Measurements from ENCODE around the gene FGF23.

FGF23 gene

GRCh38 chr12:4379405-4379804, at the start of gene FGF23:
TSS of gene FGF23 (minus strand) at chr12:4379712. CDS start at chr12:4379582, 130 bp downstream.
- H3K9ac ChIP-seq (ENCODE audit: low read depth in 1 of 2, low read length in 2 of 2) = no peak within 1 kb of the TSS
- no peaks in the 10 kb centered on the region for H3K9me3 ChIP-seq (ENCODE audit: control insufficient read depth in 1 of 2, low read length in 2 of 2)
- H3K36me3 ChIP-seq (ENCODE audit: control insufficient read depth in 1 of 2, insufficient read depth in 2 of 2, low read length in 2 of 2) = no peaks in the 10 kb centered on the region
- H3K27me3 ChIP-seq (ENCODE audit: control insufficient read depth in 1 of 2, insufficient read depth in 2 of 2, low read length in 2 of 2) = peaks cover 0 to 8% of the 10 kb centered on the region in 2 donors
- H3K4me1 ChIP-seq (ENCODE audit: control insufficient read depth in 1 of 2, insufficient read depth in 2 of 2, low read length in 2 of 2) = peaks cover 0 to 5% of the 10 kb centered on the region in 2 donors
- no peak within 1 kb of the TSS for H3K4me3 ChIP-seq (ENCODE audit: low read depth in 1 of 2, low read length in 2 of 2)
- H3K27ac ChIP-seq (ENCODE audit: low read depth, low read length) = no peak within 1 kb of the TSS

DNA sequence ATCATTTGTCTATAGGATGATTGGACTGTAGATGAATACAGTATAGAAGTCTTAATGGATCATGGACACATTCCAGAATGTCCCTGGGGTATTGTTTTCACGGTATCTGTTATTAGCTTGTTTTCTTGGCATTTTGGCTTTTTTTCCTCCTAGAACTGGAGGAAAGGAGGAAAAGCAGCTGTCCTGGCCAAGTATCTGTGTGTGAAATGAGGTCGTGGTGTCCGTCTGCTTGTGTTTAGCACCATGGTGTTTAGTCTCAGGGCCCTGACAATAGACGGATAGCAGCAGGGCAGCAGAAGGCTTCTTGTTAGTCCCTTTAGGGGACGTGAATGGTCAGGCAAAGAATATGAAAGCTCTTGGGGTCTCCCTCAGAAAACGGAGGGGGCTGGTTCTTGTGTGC, 44.9 kb upstream of the FGF23 start:
- H3K9ac ChIP-seq (ENCODE audit: low read depth in 1 of 2, low read length in 2 of 2) = no peak overlapping the region
- H3K36me3 ChIP-seq (ENCODE audit: control insufficient read depth in 1 of 2, insufficient read depth in 2 of 2, low read length in 2 of 2) = no peaks in the 10 kb centered on the region

DNA sequence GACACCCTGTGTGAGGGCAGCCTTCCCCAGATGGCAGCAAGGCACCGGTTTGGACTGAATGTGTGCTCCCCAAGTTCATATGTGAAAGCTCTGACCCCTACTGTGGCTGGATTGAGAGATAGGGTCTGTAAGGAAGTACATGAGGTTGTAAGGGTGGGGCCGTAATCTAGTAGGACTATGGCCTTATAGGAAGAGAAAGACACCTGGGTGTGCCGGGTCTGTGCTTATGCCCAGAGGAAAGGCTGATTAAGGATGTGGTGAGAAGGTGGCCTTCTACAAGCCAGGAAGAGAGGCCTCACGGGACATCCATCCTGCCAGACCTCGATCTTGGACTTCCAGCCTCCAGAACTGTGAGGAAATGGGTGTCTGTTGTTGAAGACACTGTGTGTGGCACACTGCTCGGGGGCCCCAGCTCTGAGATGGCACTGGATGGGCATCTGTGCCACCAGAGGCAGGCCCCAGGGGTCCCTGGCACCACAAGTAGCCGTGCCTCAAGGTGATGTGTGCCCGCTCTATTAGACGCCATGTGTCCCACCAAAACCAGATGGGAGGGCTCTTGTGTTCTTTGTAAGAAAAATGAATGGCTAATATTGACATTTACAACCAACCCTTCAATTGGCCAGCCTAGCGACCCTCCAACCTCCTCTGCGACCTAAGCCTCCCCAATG, 44.1 kb upstream of the FGF23 start:
- H3K4me1 ChIP-seq (ENCODE audit: control insufficient read depth in 1 of 2, insufficient read depth in 2 of 2, low read length in 2 of 2) = peaks cover 0 to 4% of the 10 kb centered on the region in 2 donors
- no peaks in the 10 kb centered on the region for H3K27me3 ChIP-seq (ENCODE audit: control insufficient read depth in 1 of 2, insufficient read depth in 2 of 2, low read length in 2 of 2)
- H3K9ac ChIP-seq (ENCODE audit: low read depth in 1 of 2, low read length in 2 of 2) = no peak overlapping the region
- no peaks in the 10 kb centered on the region for H3K36me3 ChIP-seq (ENCODE audit: control insufficient read depth in 1 of 2, insufficient read depth in 2 of 2, low read length in 2 of 2)
- no peak overlapping the region for H3K27ac ChIP-seq (ENCODE audit: low read depth, low read length)
- no peak overlapping the region for H3K4me3 ChIP-seq (ENCODE audit: low read depth in 1 of 2, low read length in 2 of 2)
- H3K9me3 ChIP-seq (ENCODE audit: control insufficient read depth in 1 of 2, low read length in 2 of 2) = no peaks in the 10 kb centered on the region

More for the DNA sequence above, 44.9 kb upstream of the FGF23 start:
- no peaks in the 10 kb centered on the region for H3K27me3 ChIP-seq (ENCODE audit: control insufficient read depth in 1 of 2, insufficient read depth in 2 of 2, low read length in 2 of 2)
- H3K4me3 ChIP-seq (ENCODE audit: low read depth in 1 of 2, low read length in 2 of 2) = no peak overlapping the region
- no peaks in the 10 kb centered on the region for H3K9me3 ChIP-seq (ENCODE audit: control insufficient read depth in 1 of 2, low read length in 2 of 2)
- H3K4me1 ChIP-seq (ENCODE audit: control insufficient read depth in 1 of 2, insufficient read depth in 2 of 2, low read length in 2 of 2) = peaks cover 0 to 4% of the 10 kb centered on the region in 2 donors
- H3K27ac ChIP-seq (ENCODE audit: low read depth, low read length) = no peak overlapping the region

- Histone ChIP-seq H3K4me1 (ENCODE audit: control insufficient read depth in 1 of 2, insufficient read depth in 2 of 2, low read length in 2 of 2) (peaks cover 0 to 4% of the 10 kb centered on the region in 2 donors), H3K9me3 (ENCODE audit: control insufficient read depth in 1 of 2, low read length in 2 of 2) (no peaks in the 10 kb centered on the region), H3K9ac (ENCODE audit: low read depth in 1 of 2, low read length in 2 of 2) (no peak overlapping the region), H3K27ac (ENCODE audit: low read depth, low read length) (no peak overlapping the region), H3K36me3 (ENCODE audit: control insufficient read depth in 1 of 2, insufficient read depth in 2 of 2, low read length in 2 of 2) (no peaks in the 10 kb centered on the region), H3K4me3 (ENCODE audit: low read depth in 1 of 2, low read length in 2 of 2) (no peak overlapping the region), H3K27me3 (ENCODE audit: control insufficient read depth in 1 of 2, insufficient read depth in 2 of 2, low read length in 2 of 2) (no peaks in the 10 kb centered on the region)
These were observed 43.5 kb upstream of the FGF23 start for GRCh38 chr12:4422985-4423384.

GRCh38 chr12:4421590-4422031, 42.1 kb upstream of the FGF23 start:
- peaks cover 0 to 5% of the 10 kb centered on the region in 2 donors for H3K27me3 ChIP-seq (ENCODE audit: control insufficient read depth in 1 of 2, insufficient read depth in 2 of 2, low read length in 2 of 2)
- no peaks in the 10 kb centered on the region for H3K9me3 ChIP-seq (ENCODE audit: control insufficient read depth in 1 of 2, low read length in 2 of 2)
- no peak overlapping the region for H3K9ac ChIP-seq (ENCODE audit: low read depth in 1 of 2, low read length in 2 of 2)
- peaks cover 0 to 4% of the 10 kb centered on the region in 2 donors for H3K4me1 ChIP-seq (ENCODE audit: control insufficient read depth in 1 of 2, insufficient read depth in 2 of 2, low read length in 2 of 2)
- H3K36me3 ChIP-seq (ENCODE audit: control insufficient read depth in 1 of 2, insufficient read depth in 2 of 2, low read length in 2 of 2) = no peaks in the 10 kb centered on the region
- no peak overlapping the region for H3K4me3 ChIP-seq (ENCODE audit: low read depth in 1 of 2, low read length in 2 of 2)
- H3K27ac ChIP-seq (ENCODE audit: low read depth, low read length) = no peak overlapping the region

- H3K9me3 ChIP-seq (ENCODE audit: control insufficient read depth in 1 of 2, low read length in 2 of 2) = no peaks in the 10 kb centered on the region
- no peak overlapping the region for H3K27ac ChIP-seq (ENCODE audit: low read depth, low read length)
- H3K4me1 ChIP-seq (ENCODE audit: control insufficient read depth in 1 of 2, insufficient read depth in 2 of 2, low read length in 2 of 2) = peaks cover 5 to 8% of the 10 kb centered on the region in 2 donors
- H3K27me3 ChIP-seq (ENCODE audit: control insufficient read depth in 1 of 2, insufficient read depth in 2 of 2, low read length in 2 of 2) = peaks cover 0 to 8% of the 10 kb centered on the region in 2 donors
- no peak overlapping the region for H3K9ac ChIP-seq (ENCODE audit: low read depth in 1 of 2, low read length in 2 of 2)
- H3K36me3 ChIP-seq (ENCODE audit: control insufficient read depth in 1 of 2, insufficient read depth in 2 of 2, low read length in 2 of 2) = no peaks in the 10 kb centered on the region
- H3K4me3 ChIP-seq (ENCODE audit: low read depth in 1 of 2, low read length in 2 of 2) = no peak overlapping the region
These were observed 40.7 kb upstream of the FGF23 start for GRCh38 chr12:4420138-4420670.

DNA sequence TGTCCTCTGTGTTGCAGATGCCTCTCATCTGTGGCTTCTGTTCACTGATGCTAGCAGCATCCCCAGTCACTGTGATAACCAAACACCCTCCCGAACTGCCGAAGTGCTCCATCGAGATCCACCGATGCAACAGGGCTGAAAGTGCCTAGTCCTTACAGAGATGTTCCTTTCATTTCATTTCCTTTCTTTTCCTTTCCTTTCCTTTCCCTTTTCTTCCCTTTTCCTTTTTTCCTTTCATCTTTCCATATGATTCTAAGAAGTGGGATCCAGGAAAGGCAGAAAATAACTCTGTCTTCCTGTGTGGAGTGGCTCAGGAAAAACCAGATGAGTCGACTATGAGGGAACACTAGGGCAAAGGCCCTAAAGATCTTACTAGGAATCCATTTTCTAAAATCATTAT, 39.4 kb upstream of the FGF23 start:
- H3K9ac ChIP-seq (ENCODE audit: low read depth in 1 of 2, low read length in 2 of 2) = no peak overlapping the region
- no peak overlapping the region for H3K27ac ChIP-seq (ENCODE audit: low read depth, low read length)
- H3K9me3 ChIP-seq (ENCODE audit: control insufficient read depth in 1 of 2, low read length in 2 of 2) = no peaks in the 10 kb centered on the region
- H3K27me3 ChIP-seq (ENCODE audit: control insufficient read depth in 1 of 2, insufficient read depth in 2 of 2, low read length in 2 of 2) = peaks cover 0 to 8% of the 10 kb centered on the region in 2 donors
- no peaks in the 10 kb centered on the region for H3K36me3 ChIP-seq (ENCODE audit: control insufficient read depth in 1 of 2, insufficient read depth in 2 of 2, low read length in 2 of 2)
- no peak overlapping the region for H3K4me3 ChIP-seq (ENCODE audit: low read depth in 1 of 2, low read length in 2 of 2)
- H3K4me1 ChIP-seq (ENCODE audit: control insufficient read depth in 1 of 2, insufficient read depth in 2 of 2, low read length in 2 of 2) = peaks cover 8 to 12% of the 10 kb centered on the region in 2 donors

DNA sequence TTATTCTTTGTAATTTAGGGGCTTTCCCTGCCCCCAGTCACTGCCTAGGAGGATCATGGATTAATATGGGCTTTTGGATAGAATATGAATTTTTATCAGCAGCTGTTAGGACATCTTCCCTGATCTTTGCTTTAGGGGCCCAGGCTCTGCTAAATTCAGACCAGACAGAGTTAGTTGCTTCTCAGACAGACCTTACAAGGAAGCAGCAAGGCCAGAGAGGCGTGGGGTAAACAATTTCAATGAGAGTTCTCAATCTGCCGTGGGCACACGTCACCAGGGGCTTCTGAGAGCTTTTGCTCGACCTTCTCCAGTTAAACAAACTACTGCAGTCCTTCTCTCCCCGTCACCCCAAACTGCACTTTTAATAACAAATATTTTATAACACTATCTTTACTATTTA, 38.4 kb upstream of the FGF23 start:
- Histone ChIP-seq H3K9ac (ENCODE audit: low read depth in 1 of 2, low read length in 2 of 2) (no peak overlapping the region), H3K9me3 (ENCODE audit: control insufficient read depth in 1 of 2, low read length in 2 of 2) (no peaks in the 10 kb centered on the region), H3K27ac (ENCODE audit: low read depth, low read length) (no peak overlapping the region), H3K27me3 (ENCODE audit: control insufficient read depth in 1 of 2, insufficient read depth in 2 of 2, low read length in 2 of 2) (peaks cover 0 to 8% of the 10 kb centered on the region in 2 donors), H3K36me3 (ENCODE audit: control insufficient read depth in 1 of 2, insufficient read depth in 2 of 2, low read length in 2 of 2) (no peaks in the 10 kb centered on the region), H3K4me3 (ENCODE audit: low read depth in 1 of 2, low read length in 2 of 2) (no peak overlapping the region), H3K4me1 (ENCODE audit: control insufficient read depth in 1 of 2, insufficient read depth in 2 of 2, low read length in 2 of 2) (peaks cover 8 to 10% of the 10 kb centered on the region in 2 donors)

- H3K36me3 ChIP-seq (ENCODE audit: control insufficient read depth in 1 of 2, insufficient read depth in 2 of 2, low read length in 2 of 2) = no peaks in the 10 kb centered on the region
- no peak overlapping the region for H3K27ac ChIP-seq (ENCODE audit: low read depth, low read length)
- H3K9ac ChIP-seq (ENCODE audit: low read depth in 1 of 2, low read length in 2 of 2) = no peak overlapping the region
These were observed 37.9 kb upstream of the FGF23 start for GRCh38 chr12:4417455-4417854.

DNA sequence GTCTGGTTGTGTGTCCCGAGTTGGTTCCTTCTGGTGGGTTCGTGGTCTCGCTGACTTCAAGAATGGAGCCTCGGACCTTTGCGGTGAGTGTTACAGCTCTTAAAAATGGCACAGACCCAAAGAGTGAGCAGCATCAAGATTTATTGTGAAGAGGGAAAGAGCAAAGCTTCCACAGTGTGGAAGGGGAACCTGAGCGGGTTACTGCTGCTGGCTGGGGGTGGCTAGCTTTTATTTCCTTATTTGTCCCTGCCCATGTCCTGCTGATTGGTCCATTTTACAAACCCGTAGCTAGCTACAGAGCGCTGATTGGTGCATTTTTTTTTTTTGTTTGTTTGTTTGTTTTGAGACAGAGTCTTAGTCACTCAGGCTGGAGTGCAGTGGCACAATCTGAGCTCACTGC, 36.8 kb upstream of the FGF23 start:
- Histone ChIP-seq H3K9me3 (ENCODE audit: control insufficient read depth in 1 of 2, low read length in 2 of 2) (no peaks in the 10 kb centered on the region), H3K4me1 (ENCODE audit: control insufficient read depth in 1 of 2, insufficient read depth in 2 of 2, low read length in 2 of 2) (peaks cover 8 to 10% of the 10 kb centered on the region in 2 donors), H3K4me3 (ENCODE audit: low read depth in 1 of 2, low read length in 2 of 2) (no peak overlapping the region), H3K36me3 (ENCODE audit: control insufficient read depth in 1 of 2, insufficient read depth in 2 of 2, low read length in 2 of 2) (no peaks in the 10 kb centered on the region), H3K9ac (ENCODE audit: low read depth in 1 of 2, low read length in 2 of 2) (no peak overlapping the region), H3K27me3 (ENCODE audit: control insufficient read depth in 1 of 2, insufficient read depth in 2 of 2, low read length in 2 of 2) (peaks cover 0 to 8% of the 10 kb centered on the region in 2 donors), H3K27ac (ENCODE audit: low read depth, low read length) (no peak overlapping the region)

More at GRCh38 chr12:4417455-4417854, 37.9 kb upstream of the FGF23 start:
- Histone ChIP-seq H3K9me3 (ENCODE audit: control insufficient read depth in 1 of 2, low read length in 2 of 2) (no peaks in the 10 kb centered on the region), H3K4me3 (ENCODE audit: low read depth in 1 of 2, low read length in 2 of 2) (no peak overlapping the region), H3K4me1 (ENCODE audit: control insufficient read depth in 1 of 2, insufficient read depth in 2 of 2, low read length in 2 of 2) (peaks cover 8 to 10% of the 10 kb centered on the region in 2 donors), H3K27me3 (ENCODE audit: control insufficient read depth in 1 of 2, insufficient read depth in 2 of 2, low read length in 2 of 2) (peaks cover 0 to 8% of the 10 kb centered on the region in 2 donors)

Data from duodenal mucosa (tissue), 2 donors.